K562 (cell line): ENCODE data around the gene KLK6.

ENCODE experiments used
- CBFA2T2 ChIP-seq: fragments of 450-650 bp; conservative IDR thresholded peaks from 2 replicates; pipeline ENCODE4 v1.6.1; 2017; ENCODE audit warnings: mild to moderate bottlenecking
- CTCF ChIP-seq, 3 experiments: IDR thresholded peaks in 2 of 3; conservative IDR thresholded peaks in 1 of 3; 2 replicates each; pipeline ENCODE4 v1.5.1; 2011 to 2012; ENCODE audit warnings: low read length in 3 of 3, mild to moderate bottlenecking in 3 of 3, control low read depth in 2 of 3, improper control_type of control experiment in 1 of 3, inconsistent platforms in 1 of 3, low read depth in 1 of 3, mixed read lengths in 1 of 3, moderate library complexity in 1 of 3; ENCODE audit not compliant: insufficient read depth in 2 of 3
- FOXK1 ChIP-seq: sonication (generic); formaldehyde crosslinking; IDR thresholded peaks from 2 replicates; pipeline ENCODE4 v1.8.0; 2022; ENCODE audit warnings: missing genetic modification reagents, mild to moderate bottlenecking, borderline replicate concordance
- GABPA ChIP-seq: fragments of 200-800 bp; sonication (Bioruptor generic); conservative IDR thresholded peaks from 2 replicates; pipeline ENCODE4 v1.6.1; 2016; ENCODE audit warnings: low read depth, missing genetic modification characterization, missing compliant biosample characterization
- HDGF ChIP-seq: fragments of 450-650 bp; IDR thresholded peaks from 2 replicates; pipeline ENCODE4 v1.6.1; 2016
- POLR2A ChIP-seq: fragments of 450-650 bp; conservative IDR thresholded peaks from 2 replicates; pipeline ENCODE4 v1.6.1; 2016
- RAD21 ChIP-seq, 2 experiments: fragments of 250-450 bp in 1 of 2; fragments of 450-650 bp in 1 of 2; sonication (Bioruptor Pico) in 1 of 2; formaldehyde crosslinking in 1 of 2; IDR thresholded peaks in 1 of 2; conservative IDR thresholded peaks in 1 of 2; 2 replicates each; pipeline versions ENCODE4 v1.4.0 to v1.8.0; 2020 to 2022; ENCODE audit warnings: mild to moderate bottlenecking in 2 of 2, moderate library complexity in 1 of 2
- RBM25 ChIP-seq: fragments of 200-400 bp; formaldehyde crosslinking; IDR thresholded peaks from 2 replicates; pipeline ENCODE4 v1.6.1; 2018; ENCODE audit warnings: low read length, low read depth, moderate library complexity; ENCODE audit not compliant: severe bottlenecking
- RHOXF2B ChIP-seq: fragments of 250-450 bp; sonication (Bioruptor Pico); conservative IDR thresholded peaks from 2 replicates; pipeline ENCODE4 v1.5.1; 2021
- TEAD4 ChIP-seq, 2 experiments: sonication (generic) in 1 of 2; formaldehyde crosslinking in 1 of 2; IDR thresholded peaks; 2 replicates each; pipeline versions ENCODE4 v1.6.1 to v1.8.0; 2012 to 2022; ENCODE audit warnings: borderline replicate concordance in 1 of 2, inconsistent platforms in 1 of 2, low read length in 1 of 2, mild to moderate bottlenecking in 1 of 2, missing genetic modification reagents in 1 of 2
- TF ChIP-seq, protein P1 (sequence below), 2 experiments: IDR thresholded peaks in 1 of 2; conservative IDR thresholded peaks in 1 of 2; 2 replicates each; pipeline ENCODE4 v1.6.1; 2016; ENCODE audit warnings: low read depth in 2 of 2, mild to moderate bottlenecking in 1 of 2, missing compliant biosample characterization in 1 of 2, missing genetic modification characterization in 1 of 2, moderate library complexity in 1 of 2
- TF ChIP-seq, protein P2 (sequence below): conservative IDR thresholded peaks from 2 replicates; pipeline ENCODE4 v1.6.1; 2011; ENCODE audit warnings: low read depth, mild to moderate bottlenecking, low read length; ENCODE audit not compliant: control insufficient read depth
- TF ChIP-seq, protein P3 (sequence below), 2 experiments: fragments of 450-650 bp; formaldehyde crosslinking in 1 of 2; IDR thresholded peaks; 2 replicates each; pipeline versions ENCODE4 v1.4.0 to v1.6.1; 2014 to 2020; ENCODE audit warnings: mild to moderate bottlenecking in 2 of 2, borderline replicate concordance in 1 of 2, low read depth in 1 of 2

GRCh38 chr19:50957587-50957986 lies 11.8 kb downstream of the KLK6 start:
- TF ChIP-seq RHOXF2B (no peak), CTCF (IDR thresholded peaks at IDR 0.05 in 2 of 3, conservative IDR thresholded peaks at IDR 0.05 in 1 of 3; ENCODE audit: insufficient read depth in 2 of 3, low read depth in 1 of 3, low read length in 3 of 3) (no peak), GABPA (tag) (no peak), RBM25 (no peak), POLR2A (no peak), HDGF (no peak), FOXK1 (CRISPR knock-in tag) (no peak), CBFA2T2 (no peak), TEAD4 (IDR thresholded peaks at IDR 0.05; ENCODE audit: low read length) (no peak), TEAD4 (CRISPR knock-in tag; IDR thresholded peaks at IDR 0.05; ENCODE audit: borderline replicate concordance) (no peak), RAD21 (CRISPR knock-in tag; conservative IDR thresholded peaks at IDR 0.05 in 1 of 2, IDR thresholded peaks at IDR 0.05 in 1 of 2) (no peak)
- TF ChIP-seq, protein P1, sequence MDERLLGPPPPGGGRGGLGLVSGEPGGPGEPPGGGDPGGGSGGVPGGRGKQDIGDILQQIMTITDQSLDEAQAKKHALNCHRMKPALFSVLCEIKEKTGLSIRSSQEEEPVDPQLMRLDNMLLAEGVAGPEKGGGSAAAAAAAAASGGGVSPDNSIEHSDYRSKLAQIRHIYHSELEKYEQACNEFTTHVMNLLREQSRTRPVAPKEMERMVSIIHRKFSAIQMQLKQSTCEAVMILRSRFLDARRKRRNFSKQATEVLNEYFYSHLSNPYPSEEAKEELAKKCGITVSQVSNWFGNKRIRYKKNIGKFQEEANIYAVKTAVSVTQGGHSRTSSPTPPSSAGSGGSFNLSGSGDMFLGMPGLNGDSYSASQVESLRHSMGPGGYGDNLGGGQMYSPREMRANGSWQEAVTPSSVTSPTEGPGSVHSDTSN (CRISPR knock-in tag; IDR thresholded peaks at IDR 0.05; ENCODE audit: low read depth): no peak
- TF ChIP-seq, protein P1 (tag; conservative IDR thresholded peaks at IDR 0.05; ENCODE audit: low read depth): no peak
- TF ChIP-seq, protein P2, sequence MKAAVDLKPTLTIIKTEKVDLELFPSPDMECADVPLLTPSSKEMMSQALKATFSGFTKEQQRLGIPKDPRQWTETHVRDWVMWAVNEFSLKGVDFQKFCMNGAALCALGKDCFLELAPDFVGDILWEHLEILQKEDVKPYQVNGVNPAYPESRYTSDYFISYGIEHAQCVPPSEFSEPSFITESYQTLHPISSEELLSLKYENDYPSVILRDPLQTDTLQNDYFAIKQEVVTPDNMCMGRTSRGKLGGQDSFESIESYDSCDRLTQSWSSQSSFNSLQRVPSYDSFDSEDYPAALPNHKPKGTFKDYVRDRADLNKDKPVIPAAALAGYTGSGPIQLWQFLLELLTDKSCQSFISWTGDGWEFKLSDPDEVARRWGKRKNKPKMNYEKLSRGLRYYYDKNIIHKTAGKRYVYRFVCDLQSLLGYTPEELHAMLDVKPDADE: no peak
- TF ChIP-seq, protein P3, sequence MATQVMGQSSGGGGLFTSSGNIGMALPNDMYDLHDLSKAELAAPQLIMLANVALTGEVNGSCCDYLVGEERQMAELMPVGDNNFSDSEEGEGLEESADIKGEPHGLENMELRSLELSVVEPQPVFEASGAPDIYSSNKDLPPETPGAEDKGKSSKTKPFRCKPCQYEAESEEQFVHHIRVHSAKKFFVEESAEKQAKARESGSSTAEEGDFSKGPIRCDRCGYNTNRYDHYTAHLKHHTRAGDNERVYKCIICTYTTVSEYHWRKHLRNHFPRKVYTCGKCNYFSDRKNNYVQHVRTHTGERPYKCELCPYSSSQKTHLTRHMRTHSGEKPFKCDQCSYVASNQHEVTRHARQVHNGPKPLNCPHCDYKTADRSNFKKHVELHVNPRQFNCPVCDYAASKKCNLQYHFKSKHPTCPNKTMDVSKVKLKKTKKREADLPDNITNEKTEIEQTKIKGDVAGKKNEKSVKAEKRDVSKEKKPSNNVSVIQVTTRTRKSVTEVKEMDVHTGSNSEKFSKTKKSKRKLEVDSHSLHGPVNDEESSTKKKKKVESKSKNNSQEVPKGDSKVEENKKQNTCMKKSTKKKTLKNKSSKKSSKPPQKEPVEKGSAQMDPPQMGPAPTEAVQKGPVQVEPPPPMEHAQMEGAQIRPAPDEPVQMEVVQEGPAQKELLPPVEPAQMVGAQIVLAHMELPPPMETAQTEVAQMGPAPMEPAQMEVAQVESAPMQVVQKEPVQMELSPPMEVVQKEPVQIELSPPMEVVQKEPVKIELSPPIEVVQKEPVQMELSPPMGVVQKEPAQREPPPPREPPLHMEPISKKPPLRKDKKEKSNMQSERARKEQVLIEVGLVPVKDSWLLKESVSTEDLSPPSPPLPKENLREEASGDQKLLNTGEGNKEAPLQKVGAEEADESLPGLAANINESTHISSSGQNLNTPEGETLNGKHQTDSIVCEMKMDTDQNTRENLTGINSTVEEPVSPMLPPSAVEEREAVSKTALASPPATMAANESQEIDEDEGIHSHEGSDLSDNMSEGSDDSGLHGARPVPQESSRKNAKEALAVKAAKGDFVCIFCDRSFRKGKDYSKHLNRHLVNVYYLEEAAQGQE (IDR thresholded peaks at IDR 0.05; ENCODE audit: borderline replicate concordance): no peak
- TF ChIP-seq, protein P3 (CRISPR knock-in tag; IDR thresholded peaks at IDR 0.05; ENCODE audit: low read depth): no peak
